ENCODE data around the gene ASB18.
A peak's percentile ranks its signal among the peaks of the same experiment; 100 is the strongest.

ASB18 gene

DNA sequence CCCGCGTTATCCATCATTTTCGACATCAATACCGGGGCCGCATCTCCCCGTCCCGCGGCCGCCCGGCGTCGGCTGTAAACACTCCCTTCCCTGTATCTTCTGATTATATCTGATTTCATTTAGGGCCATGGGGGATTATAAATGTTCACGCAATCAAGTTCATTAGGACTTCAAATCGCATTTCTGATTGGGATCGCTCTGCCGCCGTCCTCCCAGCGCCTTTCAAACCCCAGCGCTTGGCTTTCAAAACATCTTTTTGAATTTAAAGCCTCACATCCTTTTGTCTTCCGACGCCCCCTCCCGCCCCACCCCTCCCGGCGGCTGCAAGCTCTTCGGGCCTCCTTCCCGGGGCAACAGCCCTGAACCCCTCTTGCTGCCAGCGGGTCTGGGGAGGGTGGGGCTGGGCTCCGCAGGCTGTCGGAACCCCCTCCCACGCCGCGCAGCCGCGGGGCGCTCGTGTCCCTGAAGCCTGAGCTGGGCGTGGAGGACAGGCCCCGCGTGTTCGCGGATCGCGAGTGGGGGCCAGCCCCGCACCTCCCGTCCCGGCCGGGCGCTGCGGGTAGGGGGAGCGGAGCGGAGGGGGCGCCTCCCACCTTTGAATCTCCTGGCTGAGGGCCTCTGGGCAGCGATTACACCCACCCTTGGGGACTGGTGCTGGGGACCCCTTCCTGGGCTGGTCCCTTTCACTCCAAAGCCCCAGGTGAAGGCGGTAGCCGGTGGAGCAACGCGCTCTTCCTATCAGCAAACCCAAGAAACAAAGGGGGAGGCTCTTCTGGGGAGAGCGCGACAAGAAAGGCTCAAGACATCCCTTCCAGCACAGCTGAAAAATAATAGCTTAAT, 84.8 kb downstream of the ASB18 start:
- H3K27ac ChIP-seq = no peak overlapping the region
- no peak for TF ChIP-seq ZFX (IDR thresholded peaks at IDR 0.05; ENCODE audit: borderline replicate concordance)
- TF ChIP-seq, protein P1, sequence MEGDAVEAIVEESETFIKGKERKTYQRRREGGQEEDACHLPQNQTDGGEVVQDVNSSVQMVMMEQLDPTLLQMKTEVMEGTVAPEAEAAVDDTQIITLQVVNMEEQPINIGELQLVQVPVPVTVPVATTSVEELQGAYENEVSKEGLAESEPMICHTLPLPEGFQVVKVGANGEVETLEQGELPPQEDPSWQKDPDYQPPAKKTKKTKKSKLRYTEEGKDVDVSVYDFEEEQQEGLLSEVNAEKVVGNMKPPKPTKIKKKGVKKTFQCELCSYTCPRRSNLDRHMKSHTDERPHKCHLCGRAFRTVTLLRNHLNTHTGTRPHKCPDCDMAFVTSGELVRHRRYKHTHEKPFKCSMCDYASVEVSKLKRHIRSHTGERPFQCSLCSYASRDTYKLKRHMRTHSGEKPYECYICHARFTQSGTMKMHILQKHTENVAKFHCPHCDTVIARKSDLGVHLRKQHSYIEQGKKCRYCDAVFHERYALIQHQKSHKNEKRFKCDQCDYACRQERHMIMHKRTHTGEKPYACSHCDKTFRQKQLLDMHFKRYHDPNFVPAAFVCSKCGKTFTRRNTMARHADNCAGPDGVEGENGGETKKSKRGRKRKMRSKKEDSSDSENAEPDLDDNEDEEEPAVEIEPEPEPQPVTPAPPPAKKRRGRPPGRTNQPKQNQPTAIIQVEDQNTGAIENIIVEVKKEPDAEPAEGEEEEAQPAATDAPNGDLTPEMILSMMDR (IDR thresholded peaks at IDR 0.05) = no peak

DNA sequence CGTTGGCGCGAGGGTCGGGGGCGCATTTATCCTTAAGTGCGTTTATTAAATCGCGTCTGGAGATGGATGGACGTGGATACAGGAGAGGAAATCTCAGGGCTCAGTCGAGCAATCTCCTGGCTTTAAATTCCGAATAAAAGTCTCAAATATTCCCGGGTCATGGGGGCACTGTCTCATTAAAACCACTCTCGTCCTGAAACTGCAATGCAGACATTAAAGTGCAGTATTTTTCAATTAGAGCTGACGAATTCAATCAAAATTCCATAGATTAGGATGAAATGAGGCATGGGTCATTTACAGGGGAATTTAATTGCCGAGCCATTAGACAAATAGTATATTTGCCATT, 85.3 kb downstream of the ASB18 start:
- TF ChIP-seq, protein P1 (IDR thresholded peaks at IDR 0.05) = no peak
- H3K27ac ChIP-seq = no peak overlapping the region

DNA sequence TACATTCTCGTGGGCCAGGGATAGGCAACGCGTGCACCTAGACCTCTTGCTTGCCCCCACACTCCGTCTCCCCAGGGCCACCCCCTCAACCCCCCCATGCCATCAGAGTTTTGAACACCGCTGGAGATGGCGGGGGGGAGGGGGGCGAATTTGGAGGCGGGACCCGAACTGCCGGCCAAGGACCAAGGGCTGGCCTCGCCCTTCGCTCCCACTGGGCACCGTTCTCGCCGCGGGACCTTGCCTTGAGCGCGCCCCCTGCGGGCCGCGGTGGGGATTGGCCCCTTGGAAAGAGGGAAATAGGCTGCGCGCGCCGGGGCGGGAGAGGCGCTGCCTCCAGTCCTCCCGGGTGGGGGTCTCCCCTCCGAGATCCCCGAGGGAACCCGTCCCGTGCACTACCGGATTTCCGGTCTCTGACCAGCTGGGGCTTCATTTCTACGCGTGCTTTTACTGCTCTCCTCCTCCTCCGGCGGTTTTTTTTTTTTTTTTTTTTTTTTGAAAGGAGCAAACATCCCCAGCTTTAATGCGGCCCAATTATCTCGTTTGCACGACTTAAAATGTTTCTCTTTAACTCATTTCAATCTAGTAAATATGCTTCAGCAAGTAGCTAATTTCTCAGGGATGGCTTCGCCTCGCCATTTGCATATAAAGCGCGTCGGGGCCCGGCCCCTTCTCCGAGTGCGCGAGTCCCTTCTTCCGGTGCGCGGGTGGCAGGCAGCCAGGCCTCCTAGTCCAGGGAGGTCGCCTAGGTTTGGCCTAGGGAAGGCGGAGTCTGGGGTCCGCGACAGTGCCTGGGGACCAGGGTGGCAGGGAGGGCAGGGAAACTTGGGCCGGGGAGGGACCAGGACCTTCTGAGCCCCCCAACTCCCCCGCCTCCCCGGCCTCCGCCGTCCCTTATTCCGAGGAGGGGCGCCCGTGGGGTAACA, 86.0 kb downstream of the ASB18 start:
- TF ChIP-seq, protein P1 (IDR thresholded peaks at IDR 0.05) = peak; percentile 91
- no peak for TF ChIP-seq ZFX (IDR thresholded peaks at IDR 0.05; ENCODE audit: borderline replicate concordance)
- H3K27ac ChIP-seq = peak overlapping the region; percentile 15; the same call in 1 of the 2 replicates

DNA sequence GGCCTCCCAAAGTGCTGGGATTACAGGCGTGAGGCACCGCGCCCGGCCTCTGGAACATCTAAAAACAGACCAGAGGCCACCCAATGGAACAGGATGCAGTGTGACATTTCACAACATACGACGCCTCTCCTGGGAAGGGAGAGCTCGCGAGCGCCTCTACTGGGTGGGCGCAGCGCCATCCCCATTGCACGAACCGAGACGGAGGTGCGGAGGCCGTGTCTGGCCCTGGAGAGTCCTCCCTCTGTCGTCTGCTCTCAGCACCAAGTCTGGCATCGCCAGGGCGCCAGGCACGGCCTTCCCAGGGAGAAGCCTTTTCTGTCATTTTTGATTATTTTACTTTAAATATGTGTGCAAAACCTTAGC, 86.6 kb downstream of the ASB18 start:
- TF ChIP-seq ZFX (IDR thresholded peaks at IDR 0.05; ENCODE audit: borderline replicate concordance) = no peak
- TF ChIP-seq, protein P1 (IDR thresholded peaks at IDR 0.05) = peak; percentile 90; the same call in 1 of the 2 replicates
- peak overlapping the region; percentile 15; the same call in 1 of the 2 replicates for H3K27ac ChIP-seq

DNA sequence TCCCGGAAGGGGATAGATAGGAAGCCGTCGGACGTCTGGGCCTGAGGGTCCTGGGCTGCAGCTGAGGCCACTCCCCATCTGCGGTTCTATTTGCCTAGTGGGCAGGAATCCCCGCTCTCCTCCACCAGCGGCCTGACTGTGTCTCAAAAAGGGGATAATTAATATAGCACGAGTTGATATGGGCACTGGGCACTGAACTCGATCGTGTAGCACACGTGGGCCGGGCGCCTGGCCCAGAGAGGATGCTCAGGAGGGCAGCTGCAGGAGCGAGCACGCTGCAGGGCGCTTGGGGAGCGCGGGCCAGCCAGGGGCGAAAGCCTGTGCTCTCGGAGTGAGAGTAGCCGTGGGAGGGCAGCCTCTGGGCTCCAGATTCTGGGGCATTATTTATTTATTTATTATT, 87.3 kb downstream of the ASB18 start:
- TF ChIP-seq, protein P1 (IDR thresholded peaks at IDR 0.05) = no peak
- no peak for TF ChIP-seq ZFX (IDR thresholded peaks at IDR 0.05; ENCODE audit: borderline replicate concordance)
- H3K27ac ChIP-seq = no peak overlapping the region

DNA sequence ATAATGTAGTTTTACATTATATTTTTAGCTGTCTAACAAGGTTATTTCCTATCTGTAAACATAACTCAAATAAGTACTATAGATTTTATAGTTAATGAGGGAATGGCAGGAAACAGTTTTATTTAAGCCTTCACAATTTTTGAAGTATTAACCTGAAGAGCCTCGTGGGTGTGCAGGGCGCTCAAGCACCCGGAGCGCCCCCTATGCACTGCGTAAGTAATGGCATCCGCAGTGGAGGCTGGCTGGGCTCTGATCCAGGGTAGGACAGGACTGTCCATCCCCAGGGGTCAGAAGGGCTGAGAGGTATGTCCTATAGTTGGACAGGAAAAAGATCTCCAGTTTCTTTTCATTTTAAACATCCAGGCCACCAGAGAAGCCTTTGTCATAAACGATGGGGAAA, 87.8 kb downstream of the ASB18 start:
- no peak for TF ChIP-seq ZFX (IDR thresholded peaks at IDR 0.05; ENCODE audit: borderline replicate concordance)
- TF ChIP-seq, protein P1 (IDR thresholded peaks at IDR 0.05) = peak; percentile 83
- no peak overlapping the region for H3K27ac ChIP-seq

Measured in 22Rv1 (cell line).